B cell (primary cell): ENCODE measurements around the gene STUM. TPM values are rescaled to one million over a fixed set of nuclear protein-coding genes. Genes with fewer than 3 reads are reported as not detected.

Source experiments
- ATAC-seq: fragments of 200-7000 bp; cut with Tn5 transposase; one replicate; pipeline ENCODE4 v1.10.0; 2021; ENCODE audit warnings: low read depth, mild to moderate bottlenecking, moderate number of reproducible peaks, moderate library complexity
- CTCF ChIA-PET: fragments of 350-600 bp; sonication (Branson Sonifier 250); formaldehyde crosslinking; loops from one replicate; lab custom pipeline; 2021; ENCODE audit warnings: antibody characterized with exemption, inconsistent platforms; lab: Charles Lee
- POLR2A ChIA-PET: fragments of 350-600 bp; sonication (Branson Sonifier 250); formaldehyde crosslinking; loops from one replicate; lab custom pipeline; 2021; ENCODE audit warnings: antibody characterized with exemption; lab: Charles Lee
- DNase-seq: peaks from one replicate; pipeline ENCODE4 v3.0.0; 2013
- H2AFZ ChIP-seq: 2 replicates; pipeline ENCODE4 v1.6.1; 2012; ENCODE audit warnings: mild to moderate bottlenecking, low read depth, low read length; ENCODE audit not compliant: insufficient read depth, poor library complexity, severe bottlenecking
- H3K27ac ChIP-seq, 2 donors: 1 replicate in 1 of 2; 2 replicates in 1 of 2; pipeline ENCODE4 v1.5.1; 2012 to 2013; ENCODE audit warnings: low read length in 2 of 2, mild to moderate bottlenecking in 2 of 2, moderate library complexity in 1 of 2
- H3K27me3 ChIP-seq, 4 experiments: fragments of 200-600 bp in 1 of 4; sonication (generic) in 1 of 4; replicated peaks in 1 of 4; 1 replicate in 2 of 4; 2 replicates in 2 of 4; pipeline versions ENCODE4 v1.6.1 to v1.7.0; 2013 to 2016; ENCODE audit warnings: low read length in 3 of 4, mild to moderate bottlenecking in 2 of 4, mixed read lengths in 1 of 4, moderate library complexity in 1 of 4; ENCODE audit not compliant: insufficient read depth in 4 of 4, control insufficient read depth in 3 of 4; ENCODE audit errors: control extremely low read depth in 1 of 4
- H3K36me3 ChIP-seq, 2 experiments: replicated peaks in 1 of 2; 1 replicate in 1 of 2; 2 replicates in 1 of 2; pipeline versions ENCODE4 v1.6.1 to v1.7.1; 2013; ENCODE audit warnings: low read length in 1 of 2; ENCODE audit not compliant: insufficient read depth in 2 of 2, control insufficient read depth in 1 of 2; ENCODE audit errors: control extremely low read depth in 1 of 2, extremely low read depth in 1 of 2
- H3K4me1 ChIP-seq, 2 donors: fragments of 200-600 bp in 1 of 2; sonication (generic) in 1 of 2; 1 replicate in 1 of 2; 2 replicates in 1 of 2; pipeline versions ENCODE4 v1.5.1 to v1.6.1; 2013 to 2017; ENCODE audit warnings: low read length in 2 of 2; ENCODE audit not compliant: control insufficient read depth in 2 of 2, insufficient read depth in 2 of 2
- H3K4me2 ChIP-seq: replicated peaks from 2 replicates; pipeline ENCODE3; 2012; ENCODE audit warnings: mild to moderate bottlenecking, low read depth, low read length; ENCODE audit not compliant: poor library complexity, severe bottlenecking
- H3K4me3 ChIP-seq, 5 experiments: fragments of 200-600 bp in 1 of 5; sonication (generic) in 1 of 5; 1 replicate in 3 of 5; 2 replicates in 2 of 5; pipeline versions ENCODE4 v1.5.1 to v1.7.0; 2011 to 2016; ENCODE audit warnings: low read length in 4 of 5, mild to moderate bottlenecking in 4 of 5, low read depth in 2 of 5, control low read depth in 1 of 5, moderate library complexity in 1 of 5; ENCODE audit not compliant: insufficient read depth in 1 of 5; ENCODE audit errors: control extremely low read depth in 1 of 5, extremely low read depth in 1 of 5
- H3K79me2 ChIP-seq: fragments of 200-600 bp; sonication (generic); one replicate; pipeline ENCODE4 v1.6.0; 2016; ENCODE audit warnings: low read length; ENCODE audit not compliant: control insufficient read depth, insufficient read depth
- H3K9ac ChIP-seq: fragments of 200-600 bp; sonication (generic); 2 replicates; pipeline ENCODE4 v1.6.1; 2017; ENCODE audit warnings: mild to moderate bottlenecking, low read length, moderate library complexity
- H3K9me3 ChIP-seq, 3 donors: one replicate each; pipeline versions ENCODE4 v1.6.1 to v1.7.1; 2013; ENCODE audit warnings: low read length in 2 of 3; ENCODE audit not compliant: control insufficient read depth in 2 of 3, insufficient read depth in 1 of 3; ENCODE audit errors: control extremely low read depth in 1 of 3
- H4K20me1 ChIP-seq: 2 replicates; pipeline ENCODE4 v1.6.0; 2012; ENCODE audit warnings: mild to moderate bottlenecking, low read length; ENCODE audit not compliant: insufficient read depth, control insufficient read depth, poor library complexity, severe bottlenecking
- H3K27ac Mint-ChIP-seq: one replicate; pipeline ENCODE4 v1.8.0; 2021; ENCODE audit warnings: mixed read lengths
- H3K27me3 Mint-ChIP-seq: one replicate; pipeline ENCODE4 v1.8.0; 2021; ENCODE audit warnings: mixed read lengths
- H3K4me1 Mint-ChIP-seq: one replicate; pipeline ENCODE4 v1.8.0; 2021; ENCODE audit warnings: mixed read lengths
- H3K4me3 Mint-ChIP-seq: one replicate; pipeline ENCODE4 v1.8.0; 2021; ENCODE audit warnings: mixed read lengths
- H3K9me3 Mint-ChIP-seq: one replicate; pipeline ENCODE4 v1.8.0; 2022; ENCODE audit warnings: mixed read lengths; ENCODE audit not compliant: insufficient read depth
- CTCF ChIP-seq: fragments of 200-600 bp; IDR thresholded peaks from one replicate; pipeline ENCODE4 v1.8.0; 2022; ENCODE audit warnings: antibody characterized with exemption, mild to moderate bottlenecking
- EZH2 ChIP-seq: IDR thresholded peaks from 2 replicates; pipeline ENCODE4 v1.6.1; 2012; ENCODE audit warnings: borderline replicate concordance, low read depth, mild to moderate bottlenecking, moderate library complexity, low read length; ENCODE audit not compliant: insufficient read depth, poor library complexity, severe bottlenecking
- WGBS: methylation state at CpG from one replicate; pipeline ENCODE4 v1.1.5; 2013; ENCODE audit warnings: missing lambda C conversion rate; ENCODE audit not compliant: insufficient coverage; 5-methylcytosine and 5-hydroxymethylcytosine counted together
- intact Hi-C: fragments of 100-400 bp; cut with micrococcal nuclease; formaldehyde crosslinking; loops from one replicate; pipeline ENCODE4 v1.10.0; 2022
- polyA plus RNA-seq: library from polyadenylated mRNA; depleted of rRNA; stranded (reverse); fragments of >200 nt; gene quantifications from 2 replicates; pipeline ENCODE4 v1.2.3, GENCODE V29; 2012
- total RNA-seq, 2 donors: library from RNA; stranded (reverse); fragments of 120-200 nt in 1 of 2; gene quantifications; 1 replicate in 1 of 2; 2 replicates in 1 of 2; pipeline versions ENCODE4 v1.2.3 to v1.2.4, GENCODE V29; 2013 to 2022

Gene STUM
- total and polyA plus RNA-seq, 2 donors (not counting 1 experiment from before 2014, with no cell fraction given), result 0.12 to 0.69 TPM

GRCh38 chr1:226524547-226524946 is 24.0 kb upstream of the STUM start:
- Histone ChIP-seq H3K79me2 (no peaks in the 10 kb centered on the region), H3K27me3 (peaks cover 0 to 9% (median 0%) of the 10 kb centered on the region in 4 experiments), H3K27ac (no peak overlapping the region), H3K36me3 (no peaks in the 10 kb centered on the region), H3K9ac (no peak overlapping the region), H3K4me1 (no peaks in the 10 kb centered on the region), H3K9me3 (peaks cover 0 to 6% (median 0%) of the 10 kb centered on the region in 3 donors), H4K20me1 (no peaks in the 10 kb centered on the region), H3K4me2 (no peak overlapping the region), H3K4me3 (no peak overlapping the region), H2AFZ (no peak overlapping the region)
- H3K27me3 Mint-ChIP-seq, result peaks cover 24% of the 10 kb centered on the region
- intact Hi-C loops, result no loop called here
- ATAC-seq, result no peak
- no peak overlapping the region for H3K27ac Mint-ChIP-seq
- no peak for TF ChIP-seq CTCF
- TF ChIP-seq EZH2, result no peak
- ChIA-PET CTCF (no interaction called here), POLR2A (no interaction called here)
- H3K4me1 Mint-ChIP-seq, result no peaks in the 10 kb centered on the region
- H3K9me3 Mint-ChIP-seq, result no peaks in the 10 kb centered on the region
- no peak for DNase-seq
- no peak overlapping the region for H3K4me3 Mint-ChIP-seq

GRCh38 chr1:226525750-226526149 is 22.8 kb upstream of the STUM start:
- Mint-ChIP-seq H3K9me3 (no peaks in the 10 kb centered on the region), H3K4me1 (no peaks in the 10 kb centered on the region), H3K27me3 (peaks cover 23% of the 10 kb centered on the region), H3K27ac (no peak overlapping the region), H3K4me3 (no peak overlapping the region)
- H3K27ac ChIP-seq, result no peak overlapping the region
- intact Hi-C loops, result no loop called here
- no peaks in the 10 kb centered on the region for H4K20me1 ChIP-seq
- H3K9me3 ChIP-seq, result peaks cover 0 to 6% (median 0%) of the 10 kb centered on the region in 3 donors
- ATAC-seq (no peak), DNase-seq (no peak)
- H3K27me3 ChIP-seq, result peaks cover 0 to 8% (median 0%) of the 10 kb centered on the region in 4 experiments
- no peak overlapping the region for H2AFZ ChIP-seq
- TF ChIP-seq CTCF, result no peak
- no peak for TF ChIP-seq EZH2
- H3K9ac ChIP-seq, result no peak overlapping the region
- H3K79me2 ChIP-seq, result no peaks in the 10 kb centered on the region
- CTCF ChIA-PET, result no interaction called here
- H3K4me3 ChIP-seq, result no peak overlapping the region
- WGBS, result 100% methylated on average over 1 of the region's 3 CpGs
- H3K4me1 ChIP-seq, result no peaks in the 10 kb centered on the region
- no peak overlapping the region for H3K4me2 ChIP-seq
- POLR2A ChIA-PET, result no interaction called here
- H3K36me3 ChIP-seq, result no peaks in the 10 kb centered on the region
